HepG2 (cell line): ENCODE measurements around the gene TPI1. TPM values are rescaled to one million over a fixed set of nuclear protein-coding genes. Genes with fewer than 3 reads are reported as not detected.
A peak's percentile ranks its signal among the peaks of the same experiment; 100 is the strongest.

Experiments used
- ATAC-seq: fragments of 200-7000 bp; cut with Tn5 transposase; 3 replicates; pipeline ENCODE4 v1.9.1; 2020; ENCODE audit warnings: mild to moderate bottlenecking, moderate library complexity
- BruUV-seq: library from RNA; stranded (reverse); fragments of 400-500 nt; replicated peaks from 2 replicates; lab custom pipeline; 2021; lab: Mats Ljungman, UMichigan
- CTCF ChIA-PET: fragments of 300-600 bp; formaldehyde crosslinking; extraction: SDS; loops from one replicate; lab custom pipeline; 2021; ENCODE audit warnings: low total read pairs, inconsistent platforms, low intra/inter-chr PET ratio; lab: Yijun Ruan, JAX
- POLR2A ChIA-PET: fragments of 350-600 bp; sonication (Branson Sonifier 250); formaldehyde crosslinking; loops from one replicate; lab custom pipeline; 2020; ENCODE audit warnings: antibody characterized with exemption, inconsistent platforms; lab: Yijun Ruan, JAX
- DNase-seq: peaks from one replicate; pipeline ENCODE4 v3.0.0-alpha.2; 2015; ENCODE audit warnings: low spot score
- FAIRE-seq: peaks from 3 replicates; lab custom pipeline; 2011; peaks lifted over from hg19 to GRCh38; lab: Jason Lieb, UNC
- H2AFZ ChIP-seq: one replicate; pipeline ENCODE4 v1.6.1; 2011; ENCODE audit warnings: low read length, inconsistent platforms
- H3K27ac ChIP-seq: fragments of 300-600 bp; 3 replicates; pipeline ENCODE4 v1.8.0; 2011; ENCODE audit warnings: mixed run types, mild to moderate bottlenecking, mixed read lengths, low read length, inconsistent platforms; ENCODE audit not compliant: insufficient read depth; ENCODE audit errors: extremely low read length
- H3K27me3 ChIP-seq, 2 experiments: fragments of 200-600 bp in 1 of 2; 2 replicates in 1 of 2; 3 replicates in 1 of 2; pipeline versions ENCODE4 v1.6.0 to v1.8.0; 2011; ENCODE audit warnings: low read length in 2 of 2, mild to moderate bottlenecking in 2 of 2, moderate library complexity in 2 of 2, inconsistent platforms in 1 of 2; ENCODE audit not compliant: insufficient read depth in 2 of 2, control insufficient read depth in 1 of 2
- H3K36me3 ChIP-seq, 2 experiments: fragments of 200-600 bp in 1 of 2; replicated peaks in 1 of 2; 2 replicates in 1 of 2; 3 replicates in 1 of 2; pipeline versions ENCODE4 v1.5.1 to v1.8.0; 2011; ENCODE audit warnings: low read length in 2 of 2, inconsistent platforms in 1 of 2; ENCODE audit not compliant: insufficient read depth in 2 of 2, control insufficient read depth in 1 of 2
- H3K4me1 ChIP-seq: 2 replicates; pipeline ENCODE4 v1.5.1; 2012; ENCODE audit warnings: low read length, inconsistent platforms; ENCODE audit not compliant: insufficient read depth
- H3K4me2 ChIP-seq: 2 replicates; pipeline ENCODE4 v1.6.0; 2011; ENCODE audit warnings: low read depth, low read length, inconsistent platforms
- H3K4me3 ChIP-seq, 3 experiments: fragments of 200-600 bp in 1 of 3; sonication (generic), shearing (Covaris generic) in 1 of 3; replicated peaks in 1 of 3; 2 replicates each; pipeline ENCODE4 v1.5.1; 2011 to 2016; ENCODE audit warnings: low read length in 3 of 3, inconsistent platforms in 2 of 3, low read depth in 2 of 3, mild to moderate bottlenecking in 2 of 3, control low read depth in 1 of 3, mixed read lengths in 1 of 3; ENCODE audit not compliant: insufficient read depth in 1 of 3
- H3K79me2 ChIP-seq: one replicate; pipeline ENCODE4 v1.6.1; 2011; ENCODE audit warnings: low read length, inconsistent platforms; ENCODE audit not compliant: insufficient read depth
- H3K9ac ChIP-seq: 2 replicates; pipeline ENCODE4 v1.6.0; 2011; ENCODE audit warnings: mild to moderate bottlenecking, low read depth, low read length, inconsistent platforms; ENCODE audit not compliant: insufficient read depth
- H3K9me3 ChIP-seq: 2 replicates; pipeline ENCODE4 v1.5.1; 2012; ENCODE audit warnings: mild to moderate bottlenecking, low read length
- H4K20me1 ChIP-seq: 2 replicates; pipeline ENCODE4 v1.6.0; 2011; ENCODE audit warnings: inconsistent platforms, mild to moderate bottlenecking, low read length, moderate library complexity; ENCODE audit not compliant: insufficient read depth
- AKAP8 ChIP-seq: sonication (generic); formaldehyde crosslinking; IDR thresholded peaks from 2 replicates; pipeline ENCODE4 v1.5.1; 2020; ENCODE audit warnings: mild to moderate bottlenecking, missing genetic modification reagents
- MLX ChIP-seq: IDR thresholded peaks from 2 replicates; pipeline ENCODE4 v1.6.1; 2016
- RBAK ChIP-seq: sonication (generic); formaldehyde crosslinking; IDR thresholded peaks from 2 replicates; pipeline ENCODE4 v1.5.1; 2020; ENCODE audit warnings: mild to moderate bottlenecking, missing genetic modification reagents
- ZFP41 ChIP-seq: sonication (generic); formaldehyde crosslinking; IDR thresholded peaks from 2 replicates; pipeline ENCODE4 v1.4.0; 2020; ENCODE audit warnings: mild to moderate bottlenecking, missing genetic modification reagents, borderline replicate concordance
- ZNF3 ChIP-seq: IDR thresholded peaks from 2 replicates; pipeline ENCODE4 v1.7.0; 2017; ENCODE audit warnings: inconsistent platforms
- ZNF383 ChIP-seq: sonication (generic); formaldehyde crosslinking; IDR thresholded peaks from 2 replicates; pipeline ENCODE4 v1.4.0; 2020; ENCODE audit warnings: missing genetic modification reagents, mild to moderate bottlenecking, borderline replicate concordance
- ZNF737 ChIP-seq: sonication (generic); formaldehyde crosslinking; IDR thresholded peaks from 2 replicates; pipeline ENCODE4 v1.5.0; 2020; ENCODE audit warnings: missing genetic modification reagents, mild to moderate bottlenecking, borderline replicate concordance
- WGBS: methylation state at CpG from one replicate; pipeline ENCODE4 v1.1.6; 2017; ENCODE audit warnings: low lambda C conversion rate; 5-methylcytosine and 5-hydroxymethylcytosine counted together
- in situ Hi-C: cut with HindIII; loops from 2 replicates; pipeline ENCODE4 v1.10.0; 2017; ENCODE audit warnings: low pct_unique_long_range_greater_than_20kb; ENCODE audit not compliant: extremely low pct_ligation_motif_present
- intact Hi-C: fragments of 100-400 bp; cut with micrococcal nuclease; formaldehyde crosslinking; loops from one replicate; pipeline ENCODE4 v1.10.0; 2022; ENCODE audit not compliant: unreplicated experiment
- polyA plus RNA-seq, 8 experiments: library from polyadenylated mRNA; depleted of rRNA in 3 of 8; stranded (reverse) in 7 of 8; unstranded in 1 of 8; fragments of >200 nt; fragmentation: Illumina TruSeq in 4 of 8; extraction: Trizol in 4 of 8; gene quantifications; 2 replicates each; pipeline versions ENCODE4 v1.2.1 to v1.2.3, GENCODE V29; 2011 to 2016; ENCODE audit warnings: low read depth in 4 of 8, missing spikeins in 1 of 8, mixed read lengths in 1 of 8; ENCODE audit not compliant: insufficient read depth in 1 of 8
- total RNA-seq, 5 experiments: library from RNA; depleted of rRNA; stranded (reverse); fragments of >200 nt; fragmentation: Illumina TruSeq; extraction: Trizol; gene quantifications; 2 replicates each; pipeline ENCODE4 v1.2.3, GENCODE V29; 2016; ENCODE audit warnings: low read depth in 1 of 5

TPI1 gene
- total and polyA plus RNA-seq, 2 of the 13 experiments (the other 11 are each of a cell fraction or from before 2014, with no cell fraction given) = 945 to 2,535 TPM

- H3K9me3 ChIP-seq = no peaks in the 10 kb centered on the region
- peaks cover 5 to 24% of the 10 kb centered on the region in 2 experiments; a peak in 3 of 5 replicates for H3K36me3 ChIP-seq
- no TSS peak for BruUV-seq
- no peaks in the 10 kb centered on the region for H3K27me3 ChIP-seq
- H3K27ac ChIP-seq = no peak overlapping the region
- peak overlapping the region; percentile 96 for H3K4me2 ChIP-seq
- DNase-seq (no peak), FAIRE-seq (no peak), ATAC-seq (no peak)
- H3K9ac ChIP-seq = peak overlapping the region; percentile 77; the same call in 1 of the 2 replicates
- in situ Hi-C loops = no loop called here
- peaks cover 17% of the 10 kb centered on the region for H3K79me2 ChIP-seq
- intact Hi-C loops = no loop called here
- POLR2A ChIA-PET = interaction anchor here (2.0 to 2.4 kb wide), 2 partner anchors 29 to 47 kb away, joined by 12 to 15 read pairs; partner anchors contain the start of genes C12orf57, RNU7-1 and TPI1
- no peak overlapping the region for H2AFZ ChIP-seq
- H4K20me1 ChIP-seq = no peaks in the 10 kb centered on the region
- peaks cover 46% of the 10 kb centered on the region for H3K4me1 ChIP-seq
- 83% methylated on average over 9 of the region's 14 CpGs for whole genome bisulfite sequencing
- no peak for TF ChIP-seq AKAP8 (CRISPR knock-in tag)
- no peak for TF ChIP-seq ZFP41 (CRISPR knock-in tag)
- no peak for TF ChIP-seq ZNF737 (CRISPR knock-in tag)
- TF ChIP-seq MLX (CRISPR knock-in tag) = no peak
- TF ChIP-seq RBAK (CRISPR knock-in tag) = no peak
- CTCF ChIA-PET = no interaction called here
- peak overlapping the region; percentile 23 to 90 (median 77); a peak in 4 of 6 replicates for H3K4me3 ChIP-seq
Observed at GRCh38 chr12:6915789-6916285, 48.5 kb downstream of the TPI1 start.

GRCh38 chr12:6916426-6917200, 49.3 kb downstream of the TPI1 start:
- POLR2A ChIA-PET = no interaction called here
- peak overlapping the region; percentile 4; the same call in 1 of the 2 replicates for H3K4me2 ChIP-seq
- ATAC-seq = no peak
- H4K20me1 ChIP-seq = no peaks in the 10 kb centered on the region
- no peak overlapping the region; a peak in 1 of 6 replicates for H3K4me3 ChIP-seq
- peaks cover 17% of the 10 kb centered on the region for H3K79me2 ChIP-seq
- no peak overlapping the region for H3K27ac ChIP-seq
- CTCF ChIA-PET = no interaction called here
- BruUV-seq = TSS peak; percentile 28
- peaks cover 39% of the 10 kb centered on the region for H3K4me1 ChIP-seq
- H3K36me3 ChIP-seq = peaks cover 5 to 29% of the 10 kb centered on the region in 2 experiments; a peak in 3 of 5 replicates
- H3K9ac ChIP-seq = no peak overlapping the region
- WGBS = 94% methylated on average over 11 of the region's 11 CpGs
- TF ChIP-seq ZNF383 (CRISPR knock-in tag) = no peak
- no peak for TF ChIP-seq ZNF3 (CRISPR knock-in tag)
- TF ChIP-seq, all 625 proteins: peak for 0
- in situ Hi-C loops (no loop called here), intact Hi-C loops (no loop called here)
- no peak overlapping the region for H2AFZ ChIP-seq
- H3K9me3 ChIP-seq = no peaks in the 10 kb centered on the region
- no peaks in the 10 kb centered on the region for H3K27me3 ChIP-seq
- DNase-seq = no peak
- no peak for FAIRE-seq
